Measurements from ENCODE around the gene PITRM1.
A peak's percentile ranks its signal among the peaks of the same experiment; 100 is the strongest.

Gene PITRM1

DNA sequence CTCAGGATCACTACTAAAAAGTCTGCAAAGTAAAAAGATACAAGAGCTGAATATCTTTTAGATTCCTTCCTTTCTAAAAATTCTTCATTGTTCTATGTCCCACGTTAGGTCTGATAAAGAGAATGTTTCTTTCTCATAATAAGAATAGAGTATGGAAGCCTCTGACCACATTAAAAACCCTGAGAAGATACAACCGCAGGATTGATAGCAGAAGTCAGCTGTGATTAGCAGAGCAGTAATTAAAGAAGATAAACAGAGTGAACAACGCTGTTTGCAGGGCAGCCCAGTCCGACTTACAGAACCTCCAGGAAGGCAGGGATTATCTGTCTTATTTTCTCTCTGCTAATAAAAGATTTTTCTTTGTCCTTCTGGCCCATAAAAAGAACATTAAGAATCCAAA is 31.4 kb upstream of the PITRM1 start:
- no peak overlapping the region for H3K27ac ChIP-seq
- TF ChIP-seq, protein P1, sequence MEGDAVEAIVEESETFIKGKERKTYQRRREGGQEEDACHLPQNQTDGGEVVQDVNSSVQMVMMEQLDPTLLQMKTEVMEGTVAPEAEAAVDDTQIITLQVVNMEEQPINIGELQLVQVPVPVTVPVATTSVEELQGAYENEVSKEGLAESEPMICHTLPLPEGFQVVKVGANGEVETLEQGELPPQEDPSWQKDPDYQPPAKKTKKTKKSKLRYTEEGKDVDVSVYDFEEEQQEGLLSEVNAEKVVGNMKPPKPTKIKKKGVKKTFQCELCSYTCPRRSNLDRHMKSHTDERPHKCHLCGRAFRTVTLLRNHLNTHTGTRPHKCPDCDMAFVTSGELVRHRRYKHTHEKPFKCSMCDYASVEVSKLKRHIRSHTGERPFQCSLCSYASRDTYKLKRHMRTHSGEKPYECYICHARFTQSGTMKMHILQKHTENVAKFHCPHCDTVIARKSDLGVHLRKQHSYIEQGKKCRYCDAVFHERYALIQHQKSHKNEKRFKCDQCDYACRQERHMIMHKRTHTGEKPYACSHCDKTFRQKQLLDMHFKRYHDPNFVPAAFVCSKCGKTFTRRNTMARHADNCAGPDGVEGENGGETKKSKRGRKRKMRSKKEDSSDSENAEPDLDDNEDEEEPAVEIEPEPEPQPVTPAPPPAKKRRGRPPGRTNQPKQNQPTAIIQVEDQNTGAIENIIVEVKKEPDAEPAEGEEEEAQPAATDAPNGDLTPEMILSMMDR (conservative IDR thresholded peaks at IDR 0.05) = no peak

DNA sequence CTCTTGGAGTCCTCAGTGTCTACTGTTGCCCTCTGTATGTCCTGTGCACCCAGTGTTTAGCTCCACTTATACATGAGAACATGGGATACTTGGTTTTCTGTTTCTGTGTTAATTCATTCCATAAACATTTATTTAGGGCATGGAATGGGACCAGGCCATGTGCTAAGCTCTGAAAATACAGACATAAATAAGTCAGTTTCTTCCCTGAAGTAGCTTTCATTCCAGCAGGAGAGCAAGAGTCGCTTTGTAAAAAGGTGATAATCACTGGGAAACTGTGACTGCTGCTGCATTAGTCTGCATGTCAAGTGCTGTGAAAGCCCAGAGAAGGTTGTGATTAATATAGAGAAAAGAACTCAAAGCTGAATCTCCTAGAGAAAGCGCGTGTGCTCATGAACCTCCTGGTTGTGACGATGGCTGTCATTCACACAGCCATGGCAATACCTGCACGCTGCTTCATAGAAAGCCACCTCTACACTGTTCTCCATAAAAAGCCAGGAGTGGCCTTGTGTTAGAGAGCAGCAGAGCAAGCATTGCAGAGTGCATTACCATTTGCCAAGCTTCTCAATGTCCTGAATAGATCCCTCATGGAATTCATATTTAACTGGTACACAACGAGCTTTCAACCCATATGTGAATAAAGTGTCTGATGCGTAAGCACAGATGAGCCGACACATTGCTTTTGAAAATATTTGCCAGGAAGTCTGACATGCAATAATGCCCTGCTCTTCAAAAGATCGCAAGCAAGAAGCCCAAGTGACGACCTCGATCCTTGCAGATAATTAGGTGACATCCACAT is 30.6 kb upstream of the PITRM1 start:
- no peak overlapping the region for H3K27ac ChIP-seq
- TF ChIP-seq, protein P1 (conservative IDR thresholded peaks at IDR 0.05) = no peak

DNA sequence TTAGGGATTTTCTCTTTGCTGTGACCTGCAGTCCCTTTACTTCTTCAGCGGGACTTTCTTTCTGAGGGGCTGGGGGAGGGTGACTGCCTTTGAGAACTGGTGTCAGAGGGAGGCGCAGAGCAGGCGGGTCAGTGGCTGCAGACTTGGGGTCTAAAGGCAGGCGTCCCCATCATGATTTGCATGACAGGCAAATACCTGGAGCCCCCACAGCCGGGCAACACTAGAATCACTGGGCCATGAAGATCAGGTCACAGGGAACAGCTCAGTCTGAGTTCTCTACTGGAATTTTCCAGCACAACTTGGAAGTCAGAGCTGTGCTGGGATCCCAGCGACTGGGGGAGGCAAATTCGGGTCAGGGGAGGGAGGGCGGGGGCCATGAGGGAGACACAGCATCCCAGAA is 29.2 kb upstream of the PITRM1 start:
- H3K27ac ChIP-seq = no peak overlapping the region
- TF ChIP-seq, protein P1 (conservative IDR thresholded peaks at IDR 0.05) = no peak

DNA sequence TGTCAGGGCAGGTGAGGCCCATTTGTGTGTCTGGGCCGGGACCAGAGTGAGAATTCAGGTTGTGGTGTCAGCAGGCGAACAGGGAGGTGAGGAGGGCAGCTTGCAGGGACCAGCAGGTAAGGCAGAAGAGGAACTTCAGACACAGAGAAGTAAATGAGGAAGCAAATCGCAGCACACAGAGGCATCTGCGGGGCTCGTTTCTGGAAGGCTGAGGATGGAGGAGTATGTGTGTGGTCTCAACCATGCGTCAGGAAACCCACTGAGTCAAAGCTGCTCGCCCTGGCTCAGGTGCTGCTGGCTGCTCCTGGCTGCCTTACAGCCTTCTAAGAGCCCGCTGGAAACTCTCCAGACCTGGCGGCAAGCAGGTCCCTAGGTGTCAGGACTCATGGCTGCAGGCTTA is 26.9 kb upstream of the PITRM1 start:
- no peak overlapping the region for H3K27ac ChIP-seq

DNA sequence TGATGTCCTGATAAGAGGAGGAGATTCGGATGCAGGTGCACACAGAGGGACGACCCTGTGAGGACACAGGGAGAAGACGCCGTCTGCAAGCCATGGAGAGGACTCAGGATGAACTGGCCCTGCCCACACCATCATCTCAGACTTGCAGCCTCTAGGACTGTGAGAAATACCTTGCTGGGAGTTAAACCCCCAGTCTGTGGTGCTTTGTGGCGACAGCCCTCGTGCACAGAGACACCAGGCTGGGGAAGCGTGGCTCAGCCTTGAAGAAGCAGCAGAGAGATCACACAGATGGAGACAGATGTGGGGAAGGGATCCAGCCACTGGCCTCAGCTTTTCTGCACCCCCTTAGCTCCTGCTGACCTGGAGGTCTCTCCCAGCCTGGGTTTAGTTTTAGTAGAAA is 26.3 kb upstream of the PITRM1 start:
- no peak overlapping the region for H3K27ac ChIP-seq
- TF ChIP-seq, protein P1 (conservative IDR thresholded peaks at IDR 0.05) = no peak

More for the DNA sequence above, 26.9 kb upstream of the PITRM1 start:
- TF ChIP-seq, protein P1 (conservative IDR thresholded peaks at IDR 0.05) = no peak

DNA sequence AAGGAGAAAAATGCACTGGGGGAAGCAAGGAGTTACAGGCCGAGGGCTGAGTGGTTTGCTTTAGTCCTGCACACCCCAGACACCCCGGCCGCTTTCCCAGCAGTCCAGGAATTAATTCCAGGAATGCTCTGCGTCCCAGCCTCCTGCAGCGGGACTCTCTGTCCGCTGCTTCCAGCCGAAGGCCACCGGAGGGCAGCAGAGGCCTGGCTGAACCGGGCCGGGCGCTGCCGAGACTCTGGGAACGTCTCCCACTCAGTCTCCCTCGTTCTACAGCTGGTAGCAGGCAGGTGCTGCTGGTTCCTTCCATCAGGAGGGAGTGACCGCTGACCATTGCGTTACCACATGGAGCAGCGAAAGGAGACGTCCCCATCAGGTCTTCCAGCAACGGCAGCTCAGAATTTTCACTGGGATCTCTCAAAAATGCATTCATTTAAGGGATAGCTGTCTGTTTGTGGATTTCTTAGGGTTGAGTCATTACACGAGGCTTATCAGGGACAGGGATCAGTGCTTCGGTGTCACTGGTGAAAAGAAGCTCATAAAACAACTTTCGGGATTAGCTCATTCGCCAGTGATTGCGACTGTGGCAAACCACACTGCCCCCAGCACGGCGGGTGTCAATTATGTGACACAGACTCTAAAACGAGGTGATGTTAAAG is 24.9 kb upstream of the PITRM1 start:
- H3K27ac ChIP-seq = no peak overlapping the region; the same call in 1 of the 2 replicates
- TF ChIP-seq, protein P1 (conservative IDR thresholded peaks at IDR 0.05) = peak; percentile 93

DNA sequence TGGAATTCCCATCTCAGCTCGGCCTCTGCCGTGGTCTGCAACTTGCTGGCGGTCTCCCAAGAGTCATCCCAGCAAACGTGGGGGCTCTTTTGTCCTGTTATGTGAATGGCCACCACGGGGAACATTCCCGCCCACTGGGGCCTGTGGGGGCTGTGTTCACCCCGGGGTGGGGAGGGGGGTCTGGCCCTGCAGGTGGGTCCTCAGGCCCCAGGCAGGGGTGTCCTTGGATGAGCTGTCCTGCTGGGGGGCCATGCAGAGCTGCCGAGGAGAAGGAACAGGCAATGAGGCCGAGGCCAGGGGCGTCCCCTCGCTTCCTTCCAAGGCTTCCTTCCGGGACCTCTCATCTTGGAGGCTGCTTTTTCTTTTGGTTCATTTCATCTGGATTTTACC is 24.4 kb upstream of the PITRM1 start:
- TF ChIP-seq, protein P1 (conservative IDR thresholded peaks at IDR 0.05) = no peak

More for the DNA sequence above, 24.4 kb upstream of the PITRM1 start:
- H3K27ac ChIP-seq = no peak overlapping the region; the same call in 1 of the 2 replicates

Data from VCaP (cell line).